GM12874 (cell line): ENCODE results near the gene RNF212.

Experiments used
- CTCF ChIP-seq: IDR thresholded peaks from 2 replicates; pipeline ENCODE4 v1.5.1; 2011; ENCODE audit warnings: low read depth, mild to moderate bottlenecking, control low read depth, low read length, moderate library complexity; ENCODE audit not compliant: insufficient read depth

The RNF212 gene

GRCh38 chr4:1043162-1043561, 70.2 kb downstream of the RNF212 start:
- no peak for TF ChIP-seq CTCF

GRCh38 chr4:1042352-1043055, 70.9 kb downstream of the RNF212 start:
- no peak for TF ChIP-seq CTCF

GRCh38 chr4:1041936-1042330, 71.4 kb downstream of the RNF212 start:
- no peak for TF ChIP-seq CTCF

GRCh38 chr4:1041147-1041935, 72.0 kb downstream of the RNF212 start:
- no peak for TF ChIP-seq CTCF

GRCh38 chr4:1040344-1041146, 72.8 kb downstream of the RNF212 start:
- TF ChIP-seq CTCF: no peak

- TF ChIP-seq CTCF: no peak
These were observed 73.6 kb downstream of the RNF212 start for GRCh38 chr4:1039493-1040343.
